WERI-Rb-1 (cell line): Measurements from ENCODE around the gene CELF2.

Experiments
- DNase-seq: peaks from one replicate; pipeline ENCODE4 v3.0.0-alpha.2; 2020
- H3K27ac ChIP-seq: fragments of 250-450 bp; sonication (Bioruptor Pico); 2 replicates; pipeline ENCODE4 v1.5.1; 2020; ENCODE audit warnings: mild to moderate bottlenecking, moderate library complexity
- H3K27me3 ChIP-seq: fragments of 250-450 bp; sonication (Bioruptor Pico); 2 replicates; pipeline ENCODE4 v1.5.1; 2021; ENCODE audit warnings: mild to moderate bottlenecking, low read depth, moderate library complexity; ENCODE audit not compliant: insufficient read depth, severe bottlenecking
- H3K36me3 ChIP-seq: fragments of 250-450 bp; sonication (Bioruptor Pico); 2 replicates; pipeline ENCODE4 v1.5.1; 2020; ENCODE audit warnings: mild to moderate bottlenecking, moderate library complexity
- H3K4me3 ChIP-seq: 2 replicates; pipeline ENCODE4 v1.5.1; 2011; ENCODE audit warnings: low read depth, mild to moderate bottlenecking, control low read depth, low read length
- H3K9me3 ChIP-seq: fragments of 250-450 bp; sonication (Bioruptor Pico); 2 replicates; pipeline ENCODE4 v1.5.1; 2021; ENCODE audit warnings: mild to moderate bottlenecking, moderate library complexity; ENCODE audit not compliant: severe bottlenecking
- CTCF ChIP-seq: IDR thresholded peaks from 2 replicates; pipeline ENCODE4 v1.5.1; 2011; ENCODE audit warnings: low read depth, mild to moderate bottlenecking, control low read depth, inconsistent platforms, low read length

Gene CELF2

GRCh38 chr10:11206676-11207559, 189.2 kb downstream of the CELF2 start:
- Histone ChIP-seq H3K9me3 (no peaks in the 10 kb centered on the region), H3K36me3 (no peaks in the 10 kb centered on the region), H3K4me3 (no peak overlapping the region), H3K27me3 (no peaks in the 10 kb centered on the region), H3K27ac (no peak overlapping the region)
- DNase-seq, result no peak
- TF ChIP-seq CTCF, result no peak

- TF ChIP-seq CTCF, result no peak
- no peaks in the 10 kb centered on the region for H3K9me3 ChIP-seq
- no peak overlapping the region for H3K27ac ChIP-seq
- no peaks in the 10 kb centered on the region for H3K36me3 ChIP-seq
- no peaks in the 10 kb centered on the region for H3K27me3 ChIP-seq
- H3K4me3 ChIP-seq, result no peak overlapping the region
- DNase-seq, result no peak
Observed at GRCh38 chr10:11207560-11207844, 189.8 kb downstream of the CELF2 start.

GRCh38 chr10:11208243-11208642, 190.6 kb downstream of the CELF2 start:
- Histone ChIP-seq H3K9me3 (no peaks in the 10 kb centered on the region), H3K27me3 (no peaks in the 10 kb centered on the region), H3K4me3 (no peak overlapping the region), H3K36me3 (no peaks in the 10 kb centered on the region), H3K27ac (no peak overlapping the region)
- DNase-seq, result no peak
- TF ChIP-seq CTCF, result no peak

GRCh38 chr10:11208908-11209829, 191.5 kb downstream of the CELF2 start:
- Histone ChIP-seq H3K9me3 (no peaks in the 10 kb centered on the region), H3K4me3 (no peak overlapping the region), H3K27ac (no peak overlapping the region), H3K36me3 (no peaks in the 10 kb centered on the region), H3K27me3 (no peaks in the 10 kb centered on the region)
- TF ChIP-seq CTCF, result no peak
- DNase-seq, result no peak

- Histone ChIP-seq H3K4me3 (no peak overlapping the region), H3K9me3 (no peaks in the 10 kb centered on the region), H3K36me3 (no peaks in the 10 kb centered on the region), H3K27me3 (no peaks in the 10 kb centered on the region), H3K27ac (no peak overlapping the region)
- TF ChIP-seq CTCF, result no peak
- no peak for DNase-seq
Observed at GRCh38 chr10:11209830-11210181, 192.1 kb downstream of the CELF2 start.
